GM21526 (cell line): ENCODE measurements around the gene MSI2.

ENCODE experiments used
- ATAC-seq: cut with Tn5 transposase; IDR thresholded peaks from one replicate; pipeline ENCODE4 v1.9.1; 2021; ENCODE audit warnings: moderate library complexity; ENCODE audit not compliant: unreplicated experiment, low FRiP score

MSI2 gene

GRCh38 chr17:57580055-57580739, 323.9 kb downstream of the MSI2 start:
- ATAC-seq, result no peak

GRCh38 chr17:57582881-57583756, 326.8 kb downstream of the MSI2 start:
- ATAC-seq, result no peak

GRCh38 chr17:57584050-57584551, 327.8 kb downstream of the MSI2 start:
- no peak for ATAC-seq

GRCh38 chr17:57585341-57586195, 329.2 kb downstream of the MSI2 start:
- no peak for ATAC-seq

DNA sequence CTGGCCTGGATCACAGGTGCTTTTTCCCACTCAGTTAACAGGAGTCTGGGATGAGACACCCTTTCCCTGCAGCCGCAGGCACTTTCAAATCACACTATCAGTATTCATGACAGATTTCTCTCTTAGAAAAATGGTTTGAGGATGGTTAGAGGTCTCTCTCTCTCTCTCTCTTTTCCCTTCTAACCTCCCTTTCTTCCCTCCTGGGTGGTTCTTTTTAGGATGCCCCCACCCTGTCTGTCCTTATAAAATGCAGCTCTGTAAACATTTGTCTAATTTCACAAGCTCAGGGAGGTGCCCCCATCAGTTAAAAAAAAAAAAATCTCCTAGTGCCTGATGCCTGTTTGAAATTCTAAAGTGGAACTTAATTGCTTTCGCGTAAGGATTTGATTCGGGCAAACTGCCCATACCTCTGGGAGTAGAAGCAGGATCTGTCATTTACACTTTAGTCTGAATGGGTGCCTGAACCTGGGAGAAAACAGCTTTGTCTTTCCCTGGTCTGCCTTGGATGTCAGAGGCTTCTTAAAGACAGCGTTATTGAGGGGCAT, 329.9 kb downstream of the MSI2 start:
- ATAC-seq, result no peak

DNA sequence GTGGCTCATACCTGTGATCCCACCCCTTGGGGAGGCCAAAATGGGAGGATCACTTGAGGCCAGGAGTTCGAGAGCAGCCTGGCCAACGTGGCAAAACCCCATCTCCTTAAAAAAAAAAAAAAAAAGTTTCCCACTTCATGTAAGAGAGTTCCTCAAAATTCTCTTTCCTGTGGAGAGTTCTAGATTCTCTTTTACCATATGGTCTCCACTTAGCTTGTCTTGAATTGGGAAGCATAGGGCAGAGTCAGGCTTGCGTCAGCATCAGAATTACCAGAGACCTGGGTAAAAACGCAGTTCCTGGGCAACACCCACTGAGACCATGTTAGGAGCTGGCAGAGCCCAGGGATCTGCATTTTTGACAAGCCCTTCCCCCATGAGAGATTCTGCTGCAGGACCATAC, 330.4 kb downstream of the MSI2 start:
- ATAC-seq, result no peak

DNA sequence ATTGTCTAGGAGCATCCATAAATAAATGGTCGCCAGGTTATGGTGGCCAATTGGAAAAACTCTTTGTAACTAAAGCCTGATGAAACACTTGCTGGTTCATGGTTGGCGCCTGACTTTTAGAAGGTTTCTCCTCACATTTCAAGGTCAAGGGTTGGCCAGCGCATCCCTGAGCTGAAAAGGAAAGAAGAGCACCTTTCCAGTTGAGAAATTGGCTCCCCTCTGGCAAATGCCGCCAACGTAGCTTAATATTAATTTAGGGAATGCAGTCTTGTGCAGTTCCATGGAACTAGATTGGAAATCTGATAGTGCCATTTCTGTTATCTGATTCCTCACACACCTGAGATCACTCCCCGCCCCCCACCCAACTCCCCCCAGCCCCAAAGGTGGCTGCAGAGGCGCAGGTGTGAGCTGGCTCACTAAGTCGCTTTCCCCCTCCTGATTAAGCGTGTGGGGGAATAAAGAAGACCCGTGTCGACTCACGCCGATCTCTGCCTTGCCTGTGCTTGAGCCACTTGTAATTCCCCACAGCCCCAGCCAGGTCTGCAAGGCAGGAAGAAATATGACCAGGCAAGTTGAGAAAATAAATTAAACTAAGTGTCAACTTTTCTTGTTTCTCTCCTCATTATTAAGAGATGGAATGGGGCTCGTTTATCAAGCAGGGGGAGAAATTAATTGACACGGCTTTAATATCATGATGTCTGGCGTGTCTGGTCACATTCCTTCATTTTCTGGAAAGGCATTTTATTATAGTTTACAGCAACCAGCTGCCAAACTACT, 331.1 kb downstream of the MSI2 start:
- ATAC-seq, result no peak

DNA sequence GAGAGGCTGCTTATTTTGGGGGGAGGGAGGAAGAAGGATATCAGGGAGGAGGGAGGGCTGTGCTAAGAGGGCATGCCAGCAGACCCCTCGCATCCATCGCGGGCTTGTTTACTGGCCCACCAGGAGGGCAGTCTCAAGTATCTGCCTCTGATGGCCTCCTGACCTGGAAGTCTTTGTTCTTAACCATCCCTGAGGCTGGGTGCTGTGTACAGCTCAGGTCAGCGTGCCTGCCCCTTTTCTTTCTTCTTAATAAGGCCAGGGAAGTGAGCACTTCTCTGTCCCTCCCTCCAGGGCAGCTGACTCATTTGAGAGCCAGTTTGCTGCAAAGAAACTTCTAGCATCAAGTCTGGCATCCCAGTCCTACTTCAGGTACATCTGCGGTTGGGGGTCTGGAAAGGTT, 331.8 kb downstream of the MSI2 start:
- ATAC-seq, result no peak

DNA sequence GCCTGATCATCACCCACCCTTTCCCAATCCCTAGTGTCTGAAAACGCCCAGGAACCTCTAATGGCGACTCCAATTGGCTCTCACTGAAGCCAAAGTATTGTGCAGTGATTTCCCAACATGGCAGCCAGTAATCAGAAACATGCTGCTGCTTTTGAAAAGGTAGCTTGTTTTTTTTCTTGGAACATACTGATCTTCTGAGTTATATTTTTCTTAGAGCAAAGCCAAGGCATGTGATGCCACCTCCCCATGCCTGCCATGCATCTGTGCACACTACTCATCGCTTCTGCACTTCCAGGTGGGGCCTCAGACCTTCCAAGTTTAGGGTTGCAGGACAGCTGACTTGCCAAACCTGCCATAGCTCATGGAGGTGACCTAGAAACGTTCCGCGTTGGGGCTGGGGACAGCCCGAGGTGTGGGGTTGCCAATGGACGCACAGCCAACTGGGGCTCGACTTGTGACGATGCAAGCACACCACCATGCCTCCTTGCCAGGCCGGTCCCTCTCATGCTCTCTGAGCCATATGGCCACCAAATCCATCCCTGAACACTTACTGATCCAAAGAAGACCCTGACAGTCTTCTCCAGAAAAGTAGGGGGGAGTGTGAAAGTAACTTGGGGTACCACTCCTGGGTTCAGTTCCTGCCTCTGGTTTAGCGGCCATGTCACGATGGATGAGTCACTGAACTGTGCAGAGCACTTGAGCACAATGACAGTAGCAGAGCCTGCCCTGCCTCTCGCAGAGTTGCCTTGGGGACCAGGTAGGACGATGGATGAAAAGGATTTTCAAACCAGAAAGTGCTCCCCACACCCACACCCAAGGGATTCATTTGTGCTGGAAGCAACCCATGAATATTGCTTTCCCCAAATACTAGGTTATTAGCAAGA, 333.1 kb downstream of the MSI2 start:
- no peak for ATAC-seq

DNA sequence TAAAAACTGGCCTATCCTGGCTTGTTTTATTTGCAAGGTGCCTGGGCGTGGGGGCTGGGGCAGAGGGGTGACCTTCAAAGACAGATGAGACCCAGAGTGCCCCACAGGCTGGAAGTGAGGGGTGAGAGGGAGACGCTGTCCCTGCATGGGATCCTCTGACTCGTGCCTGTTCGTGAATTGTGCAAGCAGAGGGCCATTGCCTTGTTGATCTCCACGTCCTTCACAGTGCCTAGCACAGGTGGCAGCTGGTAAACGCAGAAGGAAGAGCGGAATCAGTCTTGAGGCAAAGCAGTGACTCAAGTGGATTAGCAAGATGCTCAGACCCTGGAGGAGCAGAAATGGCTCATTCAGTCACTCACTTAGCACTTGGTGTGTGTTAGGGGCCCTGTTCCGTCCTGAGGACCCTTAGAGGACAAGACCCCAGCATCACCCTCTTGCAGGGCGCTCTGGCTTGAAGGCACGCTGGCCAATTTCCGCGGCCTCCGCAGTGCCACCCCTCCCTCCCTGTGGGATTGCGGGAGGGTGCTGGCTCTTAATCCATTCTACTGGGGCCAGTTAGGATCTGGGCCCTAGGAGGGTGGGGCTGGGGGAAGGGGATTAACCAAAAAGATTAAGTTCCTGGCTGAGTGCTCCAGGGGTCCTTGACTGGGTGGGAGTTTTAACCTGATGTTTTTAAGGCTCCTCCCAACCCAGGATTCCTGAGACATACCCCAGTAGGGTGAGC, 337.6 kb downstream of the MSI2 start:
- ATAC-seq, result no peak

DNA sequence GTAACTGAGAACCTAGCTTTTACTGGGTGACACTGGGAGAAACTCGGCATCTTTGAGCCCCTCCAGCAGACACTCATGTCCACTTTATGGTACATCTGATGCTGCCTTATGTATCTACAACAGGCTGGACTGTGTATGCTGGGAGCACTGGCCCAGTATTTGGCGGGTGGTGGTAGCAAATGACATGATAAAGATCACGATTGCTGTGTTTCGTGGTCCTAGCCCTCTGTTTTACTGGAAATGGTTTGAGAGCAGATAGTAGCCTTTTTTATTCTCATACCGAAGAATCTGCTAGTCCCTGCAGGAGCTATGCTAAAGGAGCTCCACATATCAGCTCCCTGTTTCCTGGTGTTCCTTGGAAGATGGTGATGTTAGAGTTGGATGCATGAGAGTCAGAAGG, 338.4 kb downstream of the MSI2 start:
- ATAC-seq, result no peak

DNA sequence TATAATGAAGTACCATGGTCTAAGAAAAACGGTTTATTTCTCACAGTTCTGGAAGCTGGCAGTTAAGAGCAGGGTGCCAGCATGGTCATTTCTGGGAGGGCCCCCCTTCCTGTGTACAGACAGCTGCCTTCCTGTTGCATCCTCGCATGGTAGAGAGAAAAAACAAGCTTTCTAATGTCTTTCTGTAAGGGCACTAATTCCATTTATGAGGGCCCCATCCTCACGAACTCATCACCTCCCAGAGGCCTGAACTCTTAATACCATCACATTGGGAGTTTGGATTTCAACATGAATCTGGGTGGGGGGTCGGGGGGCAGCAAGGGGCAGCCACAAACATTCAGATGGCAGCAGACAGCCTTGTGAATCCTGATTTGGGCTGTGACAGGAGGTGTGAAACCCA, 339.1 kb downstream of the MSI2 start:
- ATAC-seq, result no peak

GRCh38 chr17:57595947-57596695, 339.8 kb downstream of the MSI2 start:
- no peak for ATAC-seq

DNA sequence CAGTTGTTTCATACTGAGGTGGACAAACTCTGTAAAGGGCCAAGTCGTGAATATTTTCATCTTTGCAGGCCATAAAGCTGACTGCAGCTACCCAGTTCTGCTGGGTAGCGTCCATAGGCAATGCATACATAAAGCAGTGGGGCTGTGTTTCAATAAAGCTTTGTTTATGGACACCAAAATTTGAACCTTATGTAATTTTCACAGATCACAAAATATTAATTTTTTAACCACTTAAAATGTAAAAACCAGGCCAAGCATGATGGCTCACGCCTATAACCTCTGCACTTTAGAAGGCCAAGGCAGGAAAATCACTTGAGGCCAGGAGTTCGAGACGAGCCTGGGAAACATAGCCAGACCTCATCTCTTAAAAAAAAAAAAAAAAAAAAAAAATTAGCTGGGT, 340.8 kb downstream of the MSI2 start:
- ATAC-seq, result no peak

- no peak for ATAC-seq
Observed at GRCh38 chr17:57597531-57598453, 341.5 kb downstream of the MSI2 start.

GRCh38 chr17:57599271-57600045, 343.1 kb downstream of the MSI2 start:
- ATAC-seq, result no peak
